Osteocyte (in vitro differentiated cells): ENCODE measurements around the gene MAN1A2. TPM values are rescaled to one million over a fixed set of nuclear protein-coding genes. Genes with fewer than 3 reads are reported as not detected.

Experiments
- DNase-seq: peaks from one replicate; pipeline ENCODE4 v3.0.0; 2021; ENCODE audit warnings: mixed read lengths; ENCODE audit not compliant: unreplicated experiment; ENCODE audit errors: extremely low spot score
- H3K27ac Mint-ChIP-seq: one replicate; pipeline ENCODE4 v1.8.0; 2021; ENCODE audit warnings: mild to moderate bottlenecking, mixed read lengths; ENCODE audit not compliant: unreplicated experiment
- H3K27me3 Mint-ChIP-seq: one replicate; pipeline ENCODE4 v1.8.0; 2021; ENCODE audit warnings: mixed read lengths; ENCODE audit not compliant: unreplicated experiment
- H3K36me3 Mint-ChIP-seq: one replicate; pipeline ENCODE4 v1.8.0; 2021; ENCODE audit warnings: mixed read lengths; ENCODE audit not compliant: unreplicated experiment
- H3K4me1 Mint-ChIP-seq: one replicate; pipeline ENCODE4 v1.8.0; 2021; ENCODE audit warnings: mixed read lengths; ENCODE audit not compliant: unreplicated experiment
- H3K4me3 Mint-ChIP-seq: one replicate; pipeline ENCODE4 v1.8.0; 2021; ENCODE audit warnings: mild to moderate bottlenecking, moderate library complexity, mixed read lengths; ENCODE audit not compliant: unreplicated experiment
- H3K9me3 Mint-ChIP-seq: one replicate; pipeline ENCODE4 v1.8.0; 2021; ENCODE audit warnings: mixed read lengths; ENCODE audit not compliant: unreplicated experiment
- CTCF ChIP-seq: fragments of 200-600 bp; sonication (generic); IDR thresholded peaks from 2 replicates; pipeline ENCODE4 v1.5.0; 2021; ENCODE audit warnings: antibody characterized with exemption, mild to moderate bottlenecking, moderate library complexity
- total RNA-seq: library from RNA; stranded (reverse); gene quantifications from 2 replicates; pipeline ENCODE4 v1.2.1, GENCODE V29; 2021

MAN1A2 gene
- total RNA-seq, 1 donor from 2014 or later, result 53.7 TPM

- H3K36me3 Mint-ChIP-seq, result peaks cover 20% of the 10 kb centered on the region
- TF ChIP-seq CTCF, result no peak
- no peak for DNase-seq
- no peaks in the 10 kb centered on the region for H3K4me1 Mint-ChIP-seq
- no peak overlapping the region for H3K4me3 Mint-ChIP-seq
- peaks cover 16% of the 10 kb centered on the region for H3K9me3 Mint-ChIP-seq
- H3K27me3 Mint-ChIP-seq, result no peaks in the 10 kb centered on the region
- H3K27ac Mint-ChIP-seq, result no peak overlapping the region
Measured at GRCh38 chr1:117398957-117399356, 31.7 kb downstream of the MAN1A2 start.

DNA sequence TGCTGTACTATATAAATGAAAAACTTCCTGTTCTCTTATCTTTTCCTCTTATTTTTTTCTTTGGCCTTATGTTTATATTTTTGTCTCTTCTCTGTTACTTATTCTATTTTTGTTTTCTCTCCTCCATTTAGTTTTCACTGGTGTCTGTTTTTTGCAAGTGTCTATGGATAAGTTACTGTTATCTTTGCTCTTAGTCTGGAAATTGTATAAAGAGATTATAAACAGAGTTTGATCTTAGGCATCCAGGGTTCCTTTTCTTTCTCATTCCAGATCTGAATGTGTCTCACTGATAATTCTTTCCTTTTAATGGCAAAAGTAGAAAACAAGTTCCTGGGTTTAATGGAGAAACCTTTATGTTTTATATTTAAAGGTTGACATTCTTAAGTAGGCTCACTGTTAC, 34.5 kb downstream of the MAN1A2 start:
- DNase-seq, result no peak
- Mint-ChIP-seq H3K4me1 (peaks cover 1% of the 10 kb centered on the region), H3K4me3 (no peak overlapping the region), H3K9me3 (peaks cover 17% of the 10 kb centered on the region), H3K27me3 (no peaks in the 10 kb centered on the region), H3K27ac (no peak overlapping the region), H3K36me3 (peaks cover 35% of the 10 kb centered on the region)
- no peak for TF ChIP-seq CTCF

GRCh38 chr1:117403597-117403996, 36.3 kb downstream of the MAN1A2 start:
- H3K4me1 Mint-ChIP-seq, result peaks cover 1% of the 10 kb centered on the region
- peaks cover 17% of the 10 kb centered on the region for H3K9me3 Mint-ChIP-seq

DNA sequence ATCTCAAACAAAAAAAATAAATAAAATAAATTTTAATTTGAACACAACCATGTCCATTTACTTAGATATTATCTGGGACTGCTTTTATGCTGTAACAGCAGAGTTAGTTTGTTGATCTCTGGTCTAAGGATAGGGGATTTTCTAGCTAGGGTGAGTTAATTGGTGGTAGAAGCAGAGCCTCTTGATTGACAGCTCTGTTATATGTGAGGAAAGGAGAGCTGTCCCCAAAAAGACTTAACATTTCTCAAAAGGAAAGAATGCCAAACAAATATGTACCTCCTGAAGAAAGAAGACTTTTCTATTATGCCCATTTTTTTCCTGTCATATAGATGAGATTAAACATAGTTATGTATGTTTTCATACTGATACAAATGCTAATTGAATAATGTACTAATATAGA, 37.8 kb downstream of the MAN1A2 start:
- Mint-ChIP-seq H3K36me3 (peaks cover 45% of the 10 kb centered on the region), H3K4me3 (no peak overlapping the region), H3K27me3 (no peaks in the 10 kb centered on the region), H3K27ac (no peak overlapping the region), H3K4me1 (peaks cover 1% of the 10 kb centered on the region), H3K9me3 (peaks cover 17% of the 10 kb centered on the region)
- no peak for DNase-seq
- TF ChIP-seq CTCF, result no peak

More at GRCh38 chr1:117403597-117403996, 36.3 kb downstream of the MAN1A2 start:
- no peak overlapping the region for H3K4me3 Mint-ChIP-seq
- H3K36me3 Mint-ChIP-seq, result peaks cover 42% of the 10 kb centered on the region
- H3K27me3 Mint-ChIP-seq, result no peaks in the 10 kb centered on the region
- DNase-seq, result no peak
- H3K27ac Mint-ChIP-seq, result no peak overlapping the region
- no peak for TF ChIP-seq CTCF

- Mint-ChIP-seq H3K4me1 (peaks cover 1% of the 10 kb centered on the region), H3K4me3 (no peak overlapping the region), H3K36me3 (peaks cover 33% of the 10 kb centered on the region), H3K9me3 (peaks cover 6% of the 10 kb centered on the region), H3K27me3 (no peaks in the 10 kb centered on the region), H3K27ac (no peak overlapping the region)
- no peak for TF ChIP-seq CTCF
- DNase-seq, result no peak
Measured at GRCh38 chr1:117412472-117412871, 45.2 kb downstream of the MAN1A2 start.
